Osteoblast (primary cell): Measurements from ENCODE around the gene KRTAP10-9. TPM values are rescaled to one million over a fixed set of nuclear protein-coding genes. Genes with fewer than 3 reads are reported as not detected.
"Not testable (repeated sequence)": the region's sequence is repeated elsewhere in the genome, so short reads cannot be mapped to it uniquely, and the experiment has no call there.

ENCODE experiments used
- DNase-seq: peaks from one replicate; pipeline ENCODE4 v3.0.0; 2011; ENCODE audit warnings: low spot score, mixed read lengths; ENCODE audit not compliant: insufficient read length; ENCODE audit errors: missing footprints
- H2AFZ ChIP-seq: 2 replicates; pipeline ENCODE4 v1.6.0; 2011; ENCODE audit warnings: mild to moderate bottlenecking, low read length
- H3K27ac ChIP-seq: 2 replicates; pipeline ENCODE4 v1.5.1; 2011; ENCODE audit warnings: mild to moderate bottlenecking, low read depth, low read length, moderate library complexity
- H3K27me3 ChIP-seq: 2 replicates; pipeline ENCODE4 v1.6.0; 2012; ENCODE audit warnings: mild to moderate bottlenecking, control low read depth, inconsistent platforms, low read length, moderate library complexity; ENCODE audit not compliant: insufficient read depth
- H3K36me3 ChIP-seq: 2 replicates; pipeline ENCODE4 v1.5.1; 2011; ENCODE audit warnings: mild to moderate bottlenecking, low read length, control low read depth, moderate library complexity; ENCODE audit not compliant: insufficient read depth
- H3K4me1 ChIP-seq: 2 replicates; pipeline ENCODE4 v1.5.1; 2011; ENCODE audit warnings: mild to moderate bottlenecking, low read length, control low read depth, moderate library complexity; ENCODE audit not compliant: insufficient read depth
- H3K4me2 ChIP-seq: 2 replicates; pipeline ENCODE4 v1.6.0; 2011; ENCODE audit warnings: mild to moderate bottlenecking, low read length; ENCODE audit not compliant: insufficient read depth
- H3K4me3 ChIP-seq: fragments of 200-600 bp; sonication (generic); 3 replicates; pipeline ENCODE4 v1.5.1; 2012; ENCODE audit warnings: mild to moderate bottlenecking, low read length, inconsistent platforms; ENCODE audit not compliant: insufficient read depth
- H3K79me2 ChIP-seq: 2 replicates; pipeline ENCODE4 v1.6.0; 2012; ENCODE audit warnings: mild to moderate bottlenecking, low read length, control low read depth, inconsistent platforms; ENCODE audit not compliant: insufficient read depth
- H3K9me3 ChIP-seq: 2 replicates; pipeline ENCODE4 v1.5.1; 2011; ENCODE audit warnings: low read depth, low read length, control low read depth
- H4K20me1 ChIP-seq: 2 replicates; pipeline ENCODE4 v1.6.0; 2012; ENCODE audit warnings: mild to moderate bottlenecking, low read length, control low read depth; ENCODE audit not compliant: insufficient read depth
- total RNA-seq: library from RNA; depleted of rRNA; stranded (reverse); fragments of >200 nt; gene quantifications from 2 replicates; pipeline ENCODE4 v1.2.3, GENCODE V29; 2012
- TF ChIP-seq, protein P1 (sequence below): IDR thresholded peaks from 2 replicates; pipeline ENCODE4 v1.5.1; 2011; ENCODE audit warnings: mild to moderate bottlenecking, low read depth, low read length, moderate library complexity; ENCODE audit errors: extremely low read depth

The KRTAP10-9 gene
- total RNA-seq, 1 donor = not detected

DNA sequence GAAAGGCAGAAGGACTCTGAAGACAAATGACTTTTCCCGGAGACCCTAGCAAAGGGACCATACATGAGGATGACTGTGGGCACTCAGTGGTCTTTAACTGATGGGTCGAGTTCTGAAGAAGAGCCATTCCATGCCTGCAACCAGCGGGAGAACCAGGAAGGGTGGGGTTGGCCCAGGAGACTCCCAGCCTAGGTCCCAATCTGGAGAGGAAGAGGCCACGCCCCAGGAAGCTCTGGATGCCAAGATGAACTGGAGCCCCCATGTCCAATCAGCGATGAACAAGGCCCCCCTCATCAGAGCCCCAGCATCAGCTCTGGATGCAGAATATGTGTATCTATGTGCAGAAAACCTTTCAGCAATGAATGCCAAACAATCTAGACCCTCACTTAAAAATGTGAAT, 13.9 kb downstream of the KRTAP10-9 start:
- Histone ChIP-seq H3K4me3 (no peak overlapping the region), H2AFZ (no peak overlapping the region), H3K79me2 (no peaks in the 10 kb centered on the region), H3K4me2 (no peak overlapping the region), H3K4me1 (no peaks in the 10 kb centered on the region), H3K27ac (no peak overlapping the region), H3K27me3 (no peaks in the 10 kb centered on the region), H3K9me3 (no peaks in the 10 kb centered on the region), H3K36me3 (no peaks in the 10 kb centered on the region), H4K20me1 (no peaks in the 10 kb centered on the region)
- TF ChIP-seq, protein P1, sequence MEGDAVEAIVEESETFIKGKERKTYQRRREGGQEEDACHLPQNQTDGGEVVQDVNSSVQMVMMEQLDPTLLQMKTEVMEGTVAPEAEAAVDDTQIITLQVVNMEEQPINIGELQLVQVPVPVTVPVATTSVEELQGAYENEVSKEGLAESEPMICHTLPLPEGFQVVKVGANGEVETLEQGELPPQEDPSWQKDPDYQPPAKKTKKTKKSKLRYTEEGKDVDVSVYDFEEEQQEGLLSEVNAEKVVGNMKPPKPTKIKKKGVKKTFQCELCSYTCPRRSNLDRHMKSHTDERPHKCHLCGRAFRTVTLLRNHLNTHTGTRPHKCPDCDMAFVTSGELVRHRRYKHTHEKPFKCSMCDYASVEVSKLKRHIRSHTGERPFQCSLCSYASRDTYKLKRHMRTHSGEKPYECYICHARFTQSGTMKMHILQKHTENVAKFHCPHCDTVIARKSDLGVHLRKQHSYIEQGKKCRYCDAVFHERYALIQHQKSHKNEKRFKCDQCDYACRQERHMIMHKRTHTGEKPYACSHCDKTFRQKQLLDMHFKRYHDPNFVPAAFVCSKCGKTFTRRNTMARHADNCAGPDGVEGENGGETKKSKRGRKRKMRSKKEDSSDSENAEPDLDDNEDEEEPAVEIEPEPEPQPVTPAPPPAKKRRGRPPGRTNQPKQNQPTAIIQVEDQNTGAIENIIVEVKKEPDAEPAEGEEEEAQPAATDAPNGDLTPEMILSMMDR = no peak
- DNase-seq = peak; percentile 11

DNA sequence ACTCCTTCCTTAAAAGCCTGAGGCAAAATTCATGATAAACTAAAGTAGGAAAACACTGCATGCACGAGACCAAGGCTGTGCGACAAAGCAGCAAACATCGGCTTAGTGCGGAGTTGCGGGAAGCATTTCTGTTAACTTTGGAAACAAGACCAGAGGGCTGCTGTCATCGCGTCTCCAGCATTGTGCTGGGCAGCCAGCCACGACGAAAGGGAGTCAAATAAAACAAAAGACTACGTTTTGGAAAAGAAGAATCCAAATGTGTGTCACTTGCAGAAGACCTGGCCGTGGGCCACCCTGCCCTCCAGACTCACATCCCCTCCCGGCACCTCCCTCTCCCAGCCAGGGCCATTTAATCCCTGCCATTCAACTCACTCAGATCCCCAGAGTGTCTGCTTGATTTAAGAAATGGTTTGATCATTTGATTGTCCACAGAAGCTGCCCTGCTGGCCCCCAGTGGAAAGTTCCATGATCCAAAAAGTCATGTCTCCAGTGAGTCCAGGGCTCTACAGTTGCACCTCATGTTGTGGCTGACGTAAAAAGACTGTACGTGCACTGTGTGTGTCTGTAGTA, 16.9 kb downstream of the KRTAP10-9 start:
- H3K27ac ChIP-seq = no peak overlapping the region
- H3K4me2 ChIP-seq = no peak overlapping the region
- H4K20me1 ChIP-seq = no peaks in the 10 kb centered on the region
- TF ChIP-seq, protein P1 = no peak
- H3K27me3 ChIP-seq = peaks cover 3% of the 10 kb centered on the region
- H2AFZ ChIP-seq = no peak overlapping the region
- H3K79me2 ChIP-seq = no peaks in the 10 kb centered on the region
- no peaks in the 10 kb centered on the region for H3K9me3 ChIP-seq
- H3K4me1 ChIP-seq = no peaks in the 10 kb centered on the region
- no peak overlapping the region for H3K4me3 ChIP-seq
- no peaks in the 10 kb centered on the region for H3K36me3 ChIP-seq
- DNase-seq = no peak

DNA sequence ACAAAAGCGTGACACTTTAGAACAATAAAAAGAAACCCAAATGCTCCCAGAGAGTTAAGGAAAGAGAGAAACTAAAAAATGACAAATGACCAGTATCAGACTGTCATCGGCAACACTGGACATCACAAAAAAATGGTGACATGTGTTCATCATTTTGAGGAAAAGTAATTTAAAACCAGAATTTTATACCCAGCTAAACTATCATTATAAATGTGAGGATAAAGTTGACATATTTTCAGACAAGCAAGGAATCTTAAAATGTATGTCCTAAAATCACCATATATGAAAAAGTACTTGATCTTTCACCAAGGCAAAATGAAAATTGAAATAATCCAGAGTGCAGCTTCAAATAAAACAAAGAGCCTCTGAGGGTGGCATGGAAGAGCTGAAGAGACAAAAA, 18.0 kb downstream of the KRTAP10-9 start:
- Histone ChIP-seq H3K4me1 (no peaks in the 10 kb centered on the region), H3K36me3 (no peaks in the 10 kb centered on the region), H3K4me3 (no peak overlapping the region), H4K20me1 (no peaks in the 10 kb centered on the region), H2AFZ (no peak overlapping the region), H3K27ac (no peak overlapping the region), H3K79me2 (no peaks in the 10 kb centered on the region), H3K4me2 (no peak overlapping the region), H3K27me3 (peaks cover 3% of the 10 kb centered on the region), H3K9me3 (no peaks in the 10 kb centered on the region)
- TF ChIP-seq, protein P1 = no peak
- no peak for DNase-seq

DNA sequence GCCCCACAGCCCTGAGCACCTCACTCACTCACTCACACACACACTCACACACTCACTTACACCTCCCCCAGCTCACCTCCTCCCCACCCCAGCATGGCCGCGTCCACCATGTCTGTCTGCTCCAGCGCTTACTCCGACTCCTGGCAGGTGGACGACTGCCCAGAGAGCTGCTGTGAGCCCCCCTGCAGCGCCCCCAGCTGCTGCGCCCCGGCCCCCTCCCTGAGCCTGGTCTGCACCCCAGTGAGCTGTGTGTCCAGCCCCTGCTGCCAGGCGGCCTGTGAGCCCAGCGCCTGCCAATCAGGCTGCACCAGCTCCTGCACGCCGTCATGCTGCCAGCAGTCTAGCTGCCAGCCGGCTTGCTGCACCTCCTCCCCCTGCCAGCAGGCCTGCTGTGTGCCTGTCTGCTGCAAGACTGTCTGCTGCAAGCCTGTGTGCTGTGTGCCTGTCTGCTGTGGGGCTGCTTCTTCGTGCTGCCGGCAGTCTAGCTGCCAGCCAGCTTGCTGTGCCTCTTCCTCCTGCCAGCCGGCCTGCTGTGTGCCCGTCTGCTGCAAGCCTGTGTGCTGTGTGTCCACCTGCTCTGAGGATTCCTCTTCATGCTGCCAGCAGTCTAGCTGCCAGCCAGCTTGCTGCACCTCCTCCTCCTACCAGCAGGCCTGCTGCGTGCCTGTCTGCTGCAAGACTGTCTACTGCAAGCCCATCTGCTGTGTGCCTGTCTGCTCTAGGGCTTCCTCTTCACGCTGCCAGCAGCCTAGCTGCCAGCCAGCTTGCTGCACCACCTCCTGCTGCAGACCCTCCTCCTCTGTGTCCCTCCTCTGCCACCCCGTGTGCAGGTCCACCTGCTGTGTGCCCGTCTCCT, 19.7 kb downstream of the KRTAP10-9 start, which contains the start of gene KRTAP10-11:
Gene KRTAP10-11 (plus strand): TSS at position 49 of the 856 bp plus-strand sequence. CDS start 45 bp downstream, at position 94.
- H3K36me3 ChIP-seq, H3K27me3 ChIP-seq, H3K79me2 ChIP-seq, H3K4me2 ChIP-seq, DNase-seq, H2AFZ ChIP-seq, H3K27ac ChIP-seq, H3K4me3 ChIP-seq, H4K20me1 ChIP-seq, H3K9me3 ChIP-seq, H3K4me1 ChIP-seq: not testable (repeated sequence)
